Bone marrow (tissue), 2 donors: Measurements from ENCODE around the gene S100A1.
"Not testable (repeated sequence)": the region's sequence is repeated elsewhere in the genome, so short reads cannot be mapped to it uniquely, and the experiment has no call there.

Source experiments
- DNase-seq, 2 donors: peaks; one replicate each; lab custom pipeline; 2025; lab: John Stamatoyannopoulos, UW

Gene S100A1

GRCh38 chr1:153631047-153632022 is 3.1 kb downstream of the S100A1 start:
- no peak for DNase-seq

- no peak for DNase-seq
These were observed 5.0 kb downstream of the S100A1 start for GRCh38 chr1:153633161-153633753.

- DNase-seq: peak; percentile 96 to 98
These were observed 5.8 kb downstream of the S100A1 start, which contains the start of gene CHTOP for GRCh38 chr1:153633754-153634665. CHTOP (plus strand) TSS chr1:153634066; CDS start chr1:153636589, 2,523 bp downstream.

DNA sequence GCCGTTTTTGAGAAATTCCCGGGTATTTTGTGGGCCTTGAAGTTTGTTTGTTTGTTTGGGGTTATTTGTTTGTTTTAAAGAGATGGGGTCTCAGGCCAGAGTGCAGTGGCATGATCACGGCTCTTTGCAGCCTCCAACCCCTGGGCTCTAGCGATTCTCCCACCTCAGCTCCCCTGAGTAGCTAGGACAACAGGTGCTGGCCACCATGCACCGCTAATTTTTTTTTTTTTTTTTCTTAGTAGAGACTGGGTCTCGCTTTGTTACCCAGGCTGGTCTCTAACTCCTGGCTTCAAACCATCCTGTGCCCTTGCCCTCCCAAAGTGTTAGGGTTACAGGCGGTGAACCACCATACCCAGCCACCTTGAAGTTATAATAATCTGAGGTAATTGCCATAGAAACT is 7.6 kb downstream of the S100A1 start:
- DNase-seq: no peak

- DNase-seq: no peak
These were observed 8.1 kb downstream of the S100A1 start for GRCh38 chr1:153636312-153636711.

DNA sequence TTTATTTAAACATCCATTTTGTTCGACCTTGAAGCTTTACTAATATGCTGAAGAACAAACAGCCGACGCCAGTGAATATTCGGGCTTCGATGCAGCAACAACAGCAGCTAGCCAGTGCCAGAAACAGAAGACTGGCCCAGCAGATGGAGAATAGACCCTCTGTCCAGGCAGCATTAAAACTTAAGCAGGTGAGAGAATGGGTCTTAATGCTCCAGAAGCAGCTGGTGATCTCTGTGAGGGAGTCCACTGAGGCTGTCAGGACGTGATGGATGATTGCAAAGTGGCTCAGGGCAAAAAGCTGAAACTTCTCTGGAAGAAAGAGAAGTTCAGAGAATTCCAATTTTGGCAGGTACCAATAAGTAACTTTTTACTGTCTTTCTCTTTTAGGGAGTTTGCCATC is 10.0 kb downstream of the S100A1 start:
- no peak for DNase-seq

GRCh38 chr1:153639280-153639679 is 11.0 kb downstream of the S100A1 start:
- no peak for DNase-seq

- not testable (repeated sequence) for DNase-seq
These were observed 12.0 kb downstream of the S100A1 start for GRCh38 chr1:153640213-153640612.

- DNase-seq: no peak
These were observed 12.6 kb downstream of the S100A1 start for GRCh38 chr1:153640861-153641260.

DNA sequence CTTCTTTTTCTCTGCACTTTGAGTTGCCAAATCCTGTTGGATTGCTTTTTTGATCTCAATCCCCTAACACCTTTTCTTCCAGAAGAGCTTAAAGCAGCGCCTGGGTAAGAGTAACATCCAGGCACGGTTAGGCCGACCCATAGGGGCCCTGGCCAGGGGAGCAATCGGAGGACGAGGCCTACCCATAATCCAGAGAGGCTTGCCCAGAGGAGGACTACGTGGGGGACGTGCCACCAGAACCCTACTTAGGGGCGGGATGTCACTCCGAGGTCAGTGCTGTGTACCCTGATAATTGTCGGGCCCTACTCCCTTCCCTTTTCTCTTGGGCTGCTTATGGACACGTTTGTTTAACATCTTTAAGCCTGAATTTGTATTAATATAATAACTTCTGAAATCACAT is 13.9 kb downstream of the S100A1 start:
- no peak for DNase-seq

GRCh38 chr1:153643100-153643499 is 14.9 kb downstream of the S100A1 start:
- DNase-seq: no peak

DNA sequence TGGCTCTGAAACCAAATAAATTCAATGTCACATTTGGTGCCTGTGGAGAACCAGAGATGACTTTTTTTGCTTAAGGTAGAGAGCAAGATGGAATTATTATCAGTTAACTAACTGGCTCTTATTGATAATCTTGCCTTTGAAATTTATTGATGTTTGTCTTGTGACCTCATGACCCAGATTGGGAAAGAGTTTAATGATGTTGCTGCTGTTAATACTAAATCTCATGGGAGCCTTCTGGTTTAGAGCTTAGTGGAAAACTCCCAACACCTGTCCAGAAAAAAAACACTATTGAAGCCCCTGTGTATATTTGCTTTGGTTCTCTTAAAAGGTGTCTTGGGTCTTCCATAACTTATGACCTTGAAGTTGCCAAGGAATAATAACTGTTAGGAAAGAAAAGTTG is 15.6 kb downstream of the S100A1 start:
- no peak for DNase-seq

DNA sequence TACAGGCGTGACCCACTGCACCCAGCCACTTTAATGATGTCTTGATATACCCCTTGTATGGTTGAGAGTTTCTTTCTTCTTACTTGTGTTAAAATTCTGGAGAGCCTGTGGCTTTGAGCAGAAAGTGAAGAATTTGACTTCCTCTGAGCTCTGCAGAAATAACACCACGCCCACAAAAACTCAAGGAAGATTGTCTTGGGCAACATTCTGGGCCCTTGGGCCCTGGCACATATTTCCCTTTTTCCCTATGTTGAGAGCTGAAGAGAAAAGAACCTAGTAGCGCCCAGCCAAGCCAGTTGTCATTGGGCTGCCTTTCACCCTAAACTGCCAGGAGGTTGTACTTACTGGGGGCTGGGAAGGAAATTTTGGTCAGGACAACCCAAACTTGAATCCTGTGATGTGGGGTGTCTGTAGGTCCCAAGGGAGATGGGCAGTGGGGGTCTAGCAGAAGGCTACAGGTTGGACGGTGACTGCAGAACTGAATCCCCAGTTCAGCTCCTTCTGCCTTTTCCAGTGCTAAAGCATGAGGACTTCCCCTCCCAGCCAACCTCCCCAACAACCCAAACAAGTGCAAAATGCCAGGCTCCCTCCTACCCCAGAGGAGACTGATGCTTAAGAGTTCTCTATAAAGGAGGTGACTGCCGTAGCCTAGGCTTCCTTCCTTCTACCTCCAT is 18.6 kb downstream of the S100A1 start:
- DNase-seq: no peak

DNA sequence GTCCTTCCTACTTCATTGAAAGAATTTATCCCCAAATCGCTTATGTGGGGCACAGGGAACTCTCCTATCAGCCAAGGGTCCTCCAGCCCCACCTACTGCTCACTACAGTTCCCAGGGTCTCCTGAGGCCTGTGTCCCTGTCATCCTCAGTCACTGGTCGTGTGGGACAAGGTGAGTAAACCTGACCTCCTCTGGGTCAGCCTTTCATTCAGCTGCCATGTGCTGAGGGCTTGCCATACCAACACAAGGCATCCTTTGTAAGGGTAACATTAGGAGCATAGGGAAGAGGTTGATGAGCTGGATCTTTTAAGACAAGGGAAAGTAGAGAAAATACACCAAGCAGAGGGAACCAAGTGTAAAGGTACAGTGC is 19.1 kb downstream of the S100A1 start:
- DNase-seq: no peak

DNA sequence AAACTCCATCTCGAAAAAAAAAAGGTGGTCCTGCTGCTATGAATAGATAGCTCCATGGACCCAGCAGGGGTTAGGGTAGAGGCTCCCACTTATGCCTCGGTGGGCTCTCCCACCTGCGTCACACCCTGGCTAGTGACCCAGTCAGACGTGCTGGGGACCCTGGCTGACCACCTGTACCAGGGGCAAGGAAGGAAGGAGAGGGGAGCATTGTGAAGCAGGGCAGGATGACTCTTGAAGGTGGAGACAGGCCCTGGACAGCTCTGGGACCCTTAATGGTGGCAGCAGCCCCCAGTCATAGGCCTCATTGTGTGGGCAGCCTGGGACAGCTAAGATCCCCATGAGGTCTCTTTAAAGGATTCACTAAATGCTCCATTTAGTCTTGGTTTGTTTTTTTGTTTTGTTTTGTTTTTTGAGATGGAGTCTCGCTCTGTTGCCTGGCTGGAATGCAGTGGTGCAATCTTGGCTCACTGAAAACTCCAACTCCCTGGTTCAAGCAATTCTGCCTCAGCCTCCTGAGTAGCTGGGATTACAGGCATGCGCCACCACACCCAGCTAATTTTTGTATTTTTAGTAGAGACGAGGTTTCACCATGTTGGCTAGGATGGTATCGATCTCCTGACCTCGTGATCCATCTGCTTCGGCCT is 19.9 kb downstream of the S100A1 start:
- DNase-seq: no peak

DNA sequence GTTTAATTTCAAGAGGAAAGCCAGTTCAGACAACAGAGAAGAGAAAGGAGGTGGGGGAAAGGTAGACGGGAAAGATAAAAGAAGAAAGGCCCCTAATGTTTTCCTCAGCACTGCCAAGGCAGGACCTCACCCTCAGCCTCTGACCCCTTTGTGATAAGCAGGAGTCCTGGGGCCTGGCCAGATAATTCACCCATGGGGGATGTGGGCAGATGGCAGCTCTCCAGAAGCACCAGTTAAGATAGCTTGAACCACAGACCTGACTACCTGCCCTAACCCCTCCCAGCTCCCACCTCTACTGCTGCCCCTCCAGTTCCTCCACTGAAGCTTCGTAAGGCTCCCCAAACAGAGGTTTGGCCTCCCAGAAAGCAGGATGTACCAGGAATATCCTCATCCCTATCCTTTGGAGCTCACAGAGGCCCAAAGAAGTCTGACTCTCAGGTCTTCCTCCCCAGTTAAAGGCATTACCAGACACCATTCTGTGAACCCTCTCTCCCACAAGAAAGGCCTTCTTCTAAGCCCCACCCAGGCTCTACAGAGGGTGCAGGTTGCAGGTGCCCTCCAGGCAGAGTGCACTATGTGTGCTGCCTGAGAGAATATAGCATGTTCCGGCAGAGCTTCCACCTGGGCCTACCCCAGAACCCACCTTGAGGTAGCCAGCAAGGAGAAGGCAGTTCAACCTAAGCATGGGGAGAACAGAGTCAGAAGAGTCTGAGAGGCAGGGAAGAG is 21.1 kb downstream of the S100A1 start:
- DNase-seq: no peak

DNA sequence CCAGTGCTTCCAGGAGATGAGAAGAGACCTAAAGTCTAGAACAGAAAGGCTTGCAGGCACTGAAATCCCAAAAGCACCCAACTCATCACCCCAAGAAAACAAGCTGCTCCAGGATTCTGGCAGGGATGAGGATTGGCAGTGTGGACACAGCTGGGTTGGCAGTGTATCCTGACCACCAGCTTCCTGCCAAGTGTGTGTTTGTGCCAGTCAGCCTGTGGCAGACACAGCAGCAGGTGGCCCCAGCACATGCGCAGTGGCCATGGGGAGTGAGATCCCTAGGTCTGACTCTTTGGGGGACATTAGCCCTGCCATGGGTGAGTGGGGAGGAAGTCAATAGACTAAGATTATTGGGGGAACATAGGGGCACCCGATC is 21.6 kb downstream of the S100A1 start:
- no peak for DNase-seq

DNA sequence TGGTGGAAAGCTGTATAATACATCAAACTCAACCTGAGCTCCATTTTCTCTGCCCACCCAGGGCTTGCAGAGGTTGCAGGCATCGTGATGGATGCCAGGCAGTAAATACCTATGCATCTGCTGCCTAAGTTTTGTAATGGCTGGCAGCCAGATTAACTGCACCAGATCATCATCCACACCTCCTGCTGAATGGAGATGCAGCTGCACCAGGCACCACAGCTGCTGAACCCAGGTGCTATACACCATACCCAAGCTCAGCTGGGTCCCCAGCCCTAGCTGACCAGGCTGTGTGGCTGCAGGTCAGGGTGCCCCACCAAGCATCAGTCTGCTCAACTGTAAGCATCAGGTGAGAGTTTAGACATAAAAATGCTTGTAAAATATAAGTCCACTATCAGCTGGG is 23.5 kb downstream of the S100A1 start:
- DNase-seq: no peak

- peak in 1 of 2 donors; percentile 9 for DNase-seq
These were observed 24.7 kb downstream of the S100A1 start for GRCh38 chr1:153652805-153653500.

GRCh38 chr1:153655333-153655732 is 27.1 kb downstream of the S100A1 start:
- DNase-seq: no peak
